Activated CD4-positive, alpha-beta T cell treated with anti-CD3 and anti-CD28 coated beads, Interleukin-2, amount 50 U/mL, for 4 hours (primary cell): ENCODE data around the gene NAP1L1.

ENCODE experiments used
- DNase-seq, 2 experiments: peaks; one replicate each; pipeline ENCODE4 v3.0.0-alpha.2; 2020

Gene NAP1L1

DNA sequence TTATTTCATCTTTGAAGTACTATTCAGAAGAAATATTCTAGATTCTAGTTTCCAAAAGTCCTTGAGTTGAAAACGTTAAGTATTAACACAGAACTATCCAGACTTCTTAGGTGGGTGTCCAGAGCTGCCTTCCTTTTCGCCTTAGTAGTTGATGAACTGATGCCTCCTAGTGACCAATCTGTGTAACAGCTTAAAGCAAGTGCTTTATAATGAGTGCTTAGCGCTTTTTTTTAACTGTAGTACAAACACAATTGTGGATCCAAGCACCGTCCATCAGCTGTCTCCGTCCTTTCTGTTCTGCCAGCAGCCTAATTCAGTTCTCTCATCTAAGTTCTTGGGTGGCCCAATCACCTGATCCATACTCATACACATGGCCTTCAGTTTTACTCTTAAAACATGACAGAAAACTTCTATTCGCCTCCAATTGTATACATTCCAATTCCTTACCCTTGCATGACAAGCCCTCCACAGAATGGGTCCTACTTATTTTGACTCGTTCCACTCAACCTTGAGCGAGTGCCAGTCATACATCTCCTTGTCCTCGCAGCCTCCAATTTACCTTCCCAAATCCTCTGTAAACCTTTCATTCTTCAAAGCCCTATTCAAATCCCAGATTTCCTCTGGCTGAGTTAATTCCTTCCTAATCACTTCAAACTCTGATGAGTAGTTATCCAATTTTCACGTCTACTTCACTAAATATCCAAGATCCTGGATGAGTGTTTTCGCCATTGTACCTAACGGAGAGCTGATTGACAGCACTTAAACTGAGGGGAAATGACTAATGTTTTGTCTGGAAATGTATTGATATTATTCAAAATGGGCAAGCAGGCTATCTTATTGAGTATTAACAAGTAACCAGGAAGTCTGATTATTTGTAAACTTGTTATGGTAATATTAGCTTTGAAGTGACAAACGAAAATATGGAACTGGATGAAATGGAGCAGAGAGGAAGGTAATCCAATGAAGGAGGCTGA is 47.1 kb downstream of the NAP1L1 start:
- no peak for DNase-seq

DNA sequence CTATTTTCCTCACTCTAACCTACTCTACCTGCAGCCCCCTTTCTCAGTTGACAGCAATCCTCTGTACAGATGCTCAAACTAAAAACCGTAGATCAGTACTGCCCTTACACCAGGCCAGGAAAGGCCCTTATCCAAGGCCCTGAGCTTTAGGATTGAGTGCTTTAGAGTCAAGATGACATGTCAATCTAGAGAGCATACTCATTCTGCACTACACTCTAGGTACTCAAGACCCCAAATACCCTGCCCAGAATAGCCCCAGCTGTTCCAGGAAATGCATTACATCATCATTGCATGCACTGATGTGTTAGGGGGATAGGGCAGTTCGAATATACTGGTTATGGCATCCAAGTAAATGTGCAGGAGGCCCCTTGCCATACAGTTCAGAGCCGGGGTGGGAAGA is 49.4 kb downstream of the NAP1L1 start:
- DNase-seq, result no peak

- DNase-seq, result no peak
Observed at GRCh38 chr12:76033081-76034011, 51.1 kb downstream of the NAP1L1 start.

GRCh38 chr12:76032043-76032981 is 52.2 kb downstream of the NAP1L1 start:
- DNase-seq, result no peak

- peak; percentile 92 to 94 for DNase-seq
Observed at GRCh38 chr12:76031414-76032042, 53.0 kb downstream of the NAP1L1 start, which contains the start of gene PHLDA1. Gene PHLDA1 (minus strand): TSS chr12:76031776.

DNA sequence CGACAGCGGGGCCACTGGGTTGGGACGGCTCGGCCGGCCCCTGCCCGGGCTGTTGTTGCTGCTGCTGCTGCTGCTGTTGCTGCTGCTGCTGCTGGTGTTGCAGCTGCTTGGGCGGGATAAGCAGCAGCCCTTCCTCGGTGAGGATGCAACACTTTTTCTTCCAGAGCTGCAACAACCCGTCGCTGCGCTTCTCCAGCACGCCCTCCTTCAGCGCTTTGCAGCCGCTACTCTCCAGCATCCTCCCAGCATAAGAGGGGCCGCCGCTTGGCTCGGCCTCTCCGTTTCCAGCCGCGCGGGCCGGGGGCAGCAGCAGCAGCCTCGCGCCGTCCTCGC is 53.4 kb downstream of the NAP1L1 start:
- DNase-seq, result no peak

DNA sequence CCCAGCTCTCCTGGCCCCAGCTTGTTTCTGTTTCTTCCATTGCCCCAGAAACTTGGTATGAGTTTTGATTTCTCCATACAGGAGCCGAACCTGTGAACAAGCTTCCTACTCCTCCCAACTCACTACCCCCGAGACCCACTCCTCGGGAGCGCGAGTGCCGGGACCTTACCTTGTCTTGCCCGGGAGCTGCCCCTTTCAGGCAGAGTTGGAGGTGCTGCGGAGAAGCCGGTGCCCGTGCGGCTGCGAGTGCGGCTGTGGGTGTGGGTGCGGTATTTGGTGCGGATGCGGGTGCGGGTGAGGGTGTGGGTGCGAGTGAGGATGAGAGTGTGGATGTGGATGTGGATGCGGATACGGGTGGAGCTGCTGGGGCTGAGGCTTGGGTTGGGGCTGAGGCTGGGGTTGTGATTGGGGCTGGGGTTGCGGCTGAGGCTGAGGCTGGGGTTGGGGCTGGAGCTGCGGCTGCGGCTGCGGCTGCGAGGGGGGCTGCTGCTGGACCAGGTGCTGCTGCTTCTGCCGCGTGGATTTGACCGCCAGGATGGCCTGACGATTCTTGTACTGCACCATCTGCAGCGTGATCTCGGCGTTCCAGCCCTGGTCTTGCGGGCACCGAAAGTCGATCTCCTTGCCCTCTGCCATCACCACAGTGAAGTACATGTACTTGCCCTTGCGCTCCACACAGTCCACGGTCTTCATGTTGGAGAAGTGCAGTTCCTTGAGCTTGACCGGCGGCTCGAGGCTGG is 54.0 kb downstream of the NAP1L1 start:
- peak; percentile 42 to 43 for DNase-seq

- DNase-seq, result no peak
Observed at GRCh38 chr12:76029982-76030340, 54.5 kb downstream of the NAP1L1 start.

DNA sequence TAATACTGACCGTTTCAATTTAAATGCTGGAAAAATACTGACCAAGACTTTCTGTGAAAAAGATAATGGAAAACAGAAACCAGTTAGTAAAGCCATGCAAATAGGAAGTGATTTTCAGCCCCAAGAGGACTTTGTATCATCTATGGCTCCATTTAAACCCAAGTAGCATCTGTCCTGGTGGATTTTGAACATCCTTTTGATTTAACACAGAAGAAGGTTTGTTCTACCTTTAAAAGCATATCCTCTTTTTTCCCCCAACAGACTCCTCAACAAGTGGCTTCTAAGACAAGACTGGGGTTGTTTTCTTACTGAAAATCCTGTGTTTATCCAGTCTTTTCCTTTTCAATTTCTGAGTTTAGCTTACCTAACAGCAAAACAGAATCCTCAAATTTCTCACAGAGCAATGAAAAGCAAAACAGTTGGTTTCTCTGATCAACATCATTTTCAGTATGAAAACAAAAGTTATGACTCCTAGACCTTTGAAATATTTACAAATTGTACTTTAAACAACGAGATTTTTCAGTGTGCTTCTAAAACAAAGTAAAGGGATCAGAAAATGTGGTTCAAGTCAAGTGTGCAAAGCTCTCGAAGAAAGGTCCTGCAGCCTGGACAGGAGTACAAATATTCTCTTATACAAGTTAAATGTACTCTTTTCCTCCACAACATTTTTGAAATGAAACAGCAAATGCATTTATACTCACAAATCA is 55.8 kb downstream of the NAP1L1 start:
- DNase-seq, result no peak

DNA sequence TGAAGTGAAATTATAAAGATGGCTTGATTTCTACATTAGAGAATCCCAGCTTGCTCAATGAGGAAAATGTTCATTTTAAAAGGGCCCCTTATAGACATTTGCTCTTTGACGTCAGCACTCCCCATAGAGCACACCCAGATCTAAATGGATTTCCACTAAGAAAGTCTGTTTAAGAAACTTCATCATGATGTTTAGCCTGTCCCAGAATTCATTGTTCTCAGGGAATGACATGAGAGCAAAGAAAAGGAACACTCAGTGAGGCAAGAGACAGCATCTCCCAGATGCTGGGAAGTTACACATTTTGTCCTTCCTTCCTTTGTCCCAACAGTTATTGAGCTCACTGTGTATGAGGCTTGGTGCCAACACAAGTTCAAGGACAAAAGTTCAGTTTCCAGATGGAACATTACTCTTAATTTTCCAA is 57.8 kb downstream of the NAP1L1 start:
- no peak for DNase-seq

- no peak for DNase-seq
Observed at GRCh38 chr12:76025601-76026575, 58.6 kb downstream of the NAP1L1 start.

GRCh38 chr12:76024942-76025600 is 59.4 kb downstream of the NAP1L1 start:
- DNase-seq, result no peak

- no peak for DNase-seq
Observed at GRCh38 chr12:76024102-76024781, 60.2 kb downstream of the NAP1L1 start.

DNA sequence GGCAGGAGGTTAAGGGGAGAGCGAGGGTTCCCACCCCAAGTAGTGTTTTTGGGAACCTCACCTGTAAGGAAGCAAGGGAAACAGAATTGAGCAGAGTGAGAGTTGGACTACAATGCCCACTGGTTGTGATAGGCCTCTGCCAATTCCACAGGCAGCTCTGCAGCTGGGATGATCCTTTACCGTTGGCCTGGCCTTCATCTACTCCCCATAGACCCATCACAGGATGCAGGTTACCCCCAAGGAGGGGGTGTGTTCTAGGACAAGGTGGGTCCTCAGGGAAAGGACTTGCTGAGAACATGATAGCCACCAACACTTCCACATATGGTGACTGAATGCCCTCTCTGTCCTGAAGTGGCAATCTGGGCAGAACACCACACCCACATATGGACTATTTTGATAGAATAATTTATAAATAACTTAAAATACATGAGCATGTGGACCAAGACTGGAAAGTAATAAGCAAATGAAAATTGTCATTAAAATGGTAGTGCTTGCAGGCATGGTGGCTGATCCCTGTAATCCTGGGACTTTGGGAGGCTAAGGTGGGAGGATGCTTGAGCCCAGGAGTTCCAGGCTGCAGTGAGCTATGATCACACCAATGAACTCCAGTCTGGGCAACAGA is 61.3 kb downstream of the NAP1L1 start:
- no peak for DNase-seq

- DNase-seq, result no peak
Observed at GRCh38 chr12:76022506-76022905, 62.0 kb downstream of the NAP1L1 start.

- peak; percentile 49 to 61 for DNase-seq
Observed at GRCh38 chr12:76020731-76021672, 63.5 kb downstream of the NAP1L1 start.
